Testis (tissue), 2 donors: ENCODE measurements around the gene GOLGA7B.

Source experiments
- CTCF ChIP-seq, 3 experiments: fragments of 450-650 bp in 2 of 3; fragments of 200-600 bp in 1 of 3; sonication (generic) in 1 of 3; IDR thresholded peaks; one replicate each; pipeline ENCODE4 v1.5.1; 2016 to 2019; ENCODE audit warnings: antibody characterized with exemption in 3 of 3, mild to moderate bottlenecking in 2 of 3, moderate library complexity in 1 of 3
- POLR2A ChIP-seq: fragments of 450-650 bp; IDR thresholded peaks from one replicate; pipeline ENCODE4 v1.6.1; 2017; ENCODE audit warnings: antibody characterized with exemption, mild to moderate bottlenecking, moderate library complexity

- TF ChIP-seq POLR2A (no peak), CTCF (IDR thresholded peaks at IDR 0.05) (no peak)
Observed at GRCh38 chr10:97913614-97914013, 64.0 kb downstream of the GOLGA7B start.
